Osteoblast (primary cell): ENCODE results near the gene PNPO. TPM values are rescaled to one million over a fixed set of nuclear protein-coding genes. Genes with fewer than 3 reads are reported as not detected.

ENCODE experiments used
- DNase-seq: peaks from one replicate; pipeline ENCODE4 v3.0.0; 2011; ENCODE audit warnings: low spot score, mixed read lengths; ENCODE audit not compliant: insufficient read length; ENCODE audit errors: missing footprints
- H2AFZ ChIP-seq: 2 replicates; pipeline ENCODE4 v1.6.0; 2011; ENCODE audit warnings: mild to moderate bottlenecking, low read length
- H3K27ac ChIP-seq: 2 replicates; pipeline ENCODE4 v1.5.1; 2011; ENCODE audit warnings: mild to moderate bottlenecking, low read depth, low read length, moderate library complexity
- H3K27me3 ChIP-seq: 2 replicates; pipeline ENCODE4 v1.6.0; 2012; ENCODE audit warnings: mild to moderate bottlenecking, control low read depth, inconsistent platforms, low read length, moderate library complexity; ENCODE audit not compliant: insufficient read depth
- H3K36me3 ChIP-seq: 2 replicates; pipeline ENCODE4 v1.5.1; 2011; ENCODE audit warnings: mild to moderate bottlenecking, low read length, control low read depth, moderate library complexity; ENCODE audit not compliant: insufficient read depth
- H3K4me1 ChIP-seq: 2 replicates; pipeline ENCODE4 v1.5.1; 2011; ENCODE audit warnings: mild to moderate bottlenecking, low read length, control low read depth, moderate library complexity; ENCODE audit not compliant: insufficient read depth
- H3K4me2 ChIP-seq: 2 replicates; pipeline ENCODE4 v1.6.0; 2011; ENCODE audit warnings: mild to moderate bottlenecking, low read length; ENCODE audit not compliant: insufficient read depth
- H3K4me3 ChIP-seq: fragments of 200-600 bp; sonication (generic); 3 replicates; pipeline ENCODE4 v1.5.1; 2012; ENCODE audit warnings: mild to moderate bottlenecking, low read length, inconsistent platforms; ENCODE audit not compliant: insufficient read depth
- H3K79me2 ChIP-seq: 2 replicates; pipeline ENCODE4 v1.6.0; 2012; ENCODE audit warnings: mild to moderate bottlenecking, low read length, control low read depth, inconsistent platforms; ENCODE audit not compliant: insufficient read depth
- H3K9me3 ChIP-seq: 2 replicates; pipeline ENCODE4 v1.5.1; 2011; ENCODE audit warnings: low read depth, low read length, control low read depth
- H4K20me1 ChIP-seq: 2 replicates; pipeline ENCODE4 v1.6.0; 2012; ENCODE audit warnings: mild to moderate bottlenecking, low read length, control low read depth; ENCODE audit not compliant: insufficient read depth
- total RNA-seq: library from RNA; depleted of rRNA; stranded (reverse); fragments of >200 nt; gene quantifications from 2 replicates; pipeline ENCODE4 v1.2.3, GENCODE V29; 2012
- TF ChIP-seq, protein P1 (sequence below): IDR thresholded peaks from 2 replicates; pipeline ENCODE4 v1.5.1; 2011; ENCODE audit warnings: mild to moderate bottlenecking, low read depth, low read length, moderate library complexity; ENCODE audit errors: extremely low read depth

PNPO gene
- total RNA-seq, 1 donor, result 31.5 TPM

DNA sequence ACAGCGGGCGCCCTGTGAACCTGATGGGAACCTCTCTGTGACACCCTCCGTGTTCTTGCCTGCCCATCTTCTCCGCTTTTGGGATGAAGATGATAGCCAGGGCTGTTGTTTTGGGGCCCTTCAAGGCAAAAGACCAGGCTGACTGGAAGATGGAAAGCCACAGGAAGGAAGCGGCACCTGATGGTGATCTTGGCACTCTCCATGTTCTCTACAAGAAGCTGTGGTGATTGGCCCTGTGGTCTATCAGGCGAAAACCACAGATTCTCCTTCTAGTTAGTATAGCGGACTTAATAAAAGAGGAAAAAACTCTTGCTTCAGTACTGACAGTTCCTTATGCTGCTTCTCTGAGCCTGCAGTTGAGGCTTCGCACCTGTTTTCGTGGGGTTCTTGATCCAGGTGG is 40.1 kb downstream of the PNPO start:
- TF ChIP-seq, protein P1, sequence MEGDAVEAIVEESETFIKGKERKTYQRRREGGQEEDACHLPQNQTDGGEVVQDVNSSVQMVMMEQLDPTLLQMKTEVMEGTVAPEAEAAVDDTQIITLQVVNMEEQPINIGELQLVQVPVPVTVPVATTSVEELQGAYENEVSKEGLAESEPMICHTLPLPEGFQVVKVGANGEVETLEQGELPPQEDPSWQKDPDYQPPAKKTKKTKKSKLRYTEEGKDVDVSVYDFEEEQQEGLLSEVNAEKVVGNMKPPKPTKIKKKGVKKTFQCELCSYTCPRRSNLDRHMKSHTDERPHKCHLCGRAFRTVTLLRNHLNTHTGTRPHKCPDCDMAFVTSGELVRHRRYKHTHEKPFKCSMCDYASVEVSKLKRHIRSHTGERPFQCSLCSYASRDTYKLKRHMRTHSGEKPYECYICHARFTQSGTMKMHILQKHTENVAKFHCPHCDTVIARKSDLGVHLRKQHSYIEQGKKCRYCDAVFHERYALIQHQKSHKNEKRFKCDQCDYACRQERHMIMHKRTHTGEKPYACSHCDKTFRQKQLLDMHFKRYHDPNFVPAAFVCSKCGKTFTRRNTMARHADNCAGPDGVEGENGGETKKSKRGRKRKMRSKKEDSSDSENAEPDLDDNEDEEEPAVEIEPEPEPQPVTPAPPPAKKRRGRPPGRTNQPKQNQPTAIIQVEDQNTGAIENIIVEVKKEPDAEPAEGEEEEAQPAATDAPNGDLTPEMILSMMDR, result no peak
- H3K4me1 ChIP-seq, result no peaks in the 10 kb centered on the region
- peak; percentile 15 for DNase-seq
- no peak overlapping the region for H3K4me3 ChIP-seq
- H2AFZ ChIP-seq, result no peak overlapping the region
- no peak overlapping the region for H3K27ac ChIP-seq
- H3K27me3 ChIP-seq, result no peaks in the 10 kb centered on the region
- no peaks in the 10 kb centered on the region for H3K79me2 ChIP-seq
- no peaks in the 10 kb centered on the region for H3K9me3 ChIP-seq
- no peak overlapping the region for H3K4me2 ChIP-seq
- H3K36me3 ChIP-seq, result peaks cover 49% of the 10 kb centered on the region
- no peaks in the 10 kb centered on the region for H4K20me1 ChIP-seq

DNA sequence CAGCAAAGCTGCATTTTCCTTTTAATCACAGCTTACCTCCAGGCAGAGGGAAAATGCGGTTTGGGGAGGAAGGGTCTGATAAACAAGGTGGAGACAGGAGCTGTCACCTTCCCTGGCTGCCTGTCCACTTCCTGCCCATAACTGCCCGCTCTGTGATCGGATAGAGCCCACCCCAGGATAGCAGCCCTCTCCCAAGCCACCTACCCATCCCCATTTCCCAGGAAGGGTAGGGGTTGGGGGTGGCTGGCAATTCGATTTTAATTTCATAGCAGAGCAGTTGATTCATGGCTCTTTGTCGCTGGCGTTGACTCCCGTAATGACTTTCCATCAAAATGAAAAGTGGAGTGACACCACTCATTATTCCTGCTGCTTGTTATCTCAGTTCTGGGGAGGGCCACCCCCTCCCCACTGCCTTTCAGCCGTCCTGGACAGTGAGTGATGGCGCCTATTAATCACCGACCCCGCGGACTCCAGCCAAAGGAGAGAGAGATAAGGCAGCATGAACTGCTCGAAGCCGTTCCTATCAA is 40.8 kb downstream of the PNPO start:
- H3K4me3 ChIP-seq, result no peak overlapping the region
- no peaks in the 10 kb centered on the region for H3K79me2 ChIP-seq
- no peaks in the 10 kb centered on the region for H3K27me3 ChIP-seq
- no peaks in the 10 kb centered on the region for H3K4me1 ChIP-seq
- no peak overlapping the region for H3K27ac ChIP-seq
- no peak overlapping the region for H3K4me2 ChIP-seq
- no peak for DNase-seq
- H3K9me3 ChIP-seq, result no peaks in the 10 kb centered on the region
- peaks cover 44% of the 10 kb centered on the region for H3K36me3 ChIP-seq
- TF ChIP-seq, protein P1, result no peak
- no peak overlapping the region for H2AFZ ChIP-seq
- no peaks in the 10 kb centered on the region for H4K20me1 ChIP-seq

DNA sequence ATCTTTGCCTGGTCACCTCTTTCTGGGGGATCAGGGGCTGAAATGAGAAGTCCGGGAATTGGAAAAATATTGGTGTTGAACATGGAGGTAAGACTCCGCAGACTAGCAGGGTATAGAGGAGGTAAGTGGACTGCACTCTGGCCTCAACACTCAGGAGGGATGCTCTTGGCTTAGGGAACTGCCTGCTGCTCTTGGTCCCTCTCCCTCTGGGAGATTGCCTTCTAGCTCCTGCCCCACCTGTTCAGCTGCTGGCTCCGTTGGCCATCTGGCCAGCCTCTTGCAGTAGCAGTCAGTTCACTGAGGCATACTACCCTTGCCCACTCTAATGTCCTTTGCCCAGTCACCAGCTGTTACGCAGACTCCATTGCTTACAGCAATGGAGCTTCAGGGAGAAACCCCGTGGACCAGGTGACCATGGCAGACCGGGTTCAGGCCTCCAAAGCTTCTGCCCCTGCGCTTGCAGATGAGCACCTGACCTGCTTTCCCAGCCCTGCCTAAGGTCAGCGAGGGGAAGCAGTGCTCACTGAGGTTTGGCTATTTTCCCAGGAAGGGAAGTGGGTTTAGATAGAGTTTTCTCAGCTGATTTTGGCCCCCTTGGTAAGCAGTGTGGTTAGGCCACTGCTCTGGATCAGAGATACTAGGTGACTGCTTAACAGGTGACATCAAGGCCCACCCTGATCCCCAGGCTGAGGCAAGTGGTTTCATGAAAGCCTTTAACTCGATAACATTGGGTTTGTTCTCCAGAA is 41.4 kb downstream of the PNPO start:
- H4K20me1 ChIP-seq, result no peaks in the 10 kb centered on the region
- H2AFZ ChIP-seq, result no peak overlapping the region
- H3K4me3 ChIP-seq, result no peak overlapping the region
- no peaks in the 10 kb centered on the region for H3K79me2 ChIP-seq
- H3K27me3 ChIP-seq, result no peaks in the 10 kb centered on the region
- peaks cover 39% of the 10 kb centered on the region for H3K36me3 ChIP-seq
- peaks cover 3% of the 10 kb centered on the region for H3K4me1 ChIP-seq
- no peak overlapping the region for H3K27ac ChIP-seq
- H3K4me2 ChIP-seq, result no peak overlapping the region
- H3K9me3 ChIP-seq, result no peaks in the 10 kb centered on the region
- TF ChIP-seq, protein P1, result no peak
- DNase-seq, result peak; percentile 65

DNA sequence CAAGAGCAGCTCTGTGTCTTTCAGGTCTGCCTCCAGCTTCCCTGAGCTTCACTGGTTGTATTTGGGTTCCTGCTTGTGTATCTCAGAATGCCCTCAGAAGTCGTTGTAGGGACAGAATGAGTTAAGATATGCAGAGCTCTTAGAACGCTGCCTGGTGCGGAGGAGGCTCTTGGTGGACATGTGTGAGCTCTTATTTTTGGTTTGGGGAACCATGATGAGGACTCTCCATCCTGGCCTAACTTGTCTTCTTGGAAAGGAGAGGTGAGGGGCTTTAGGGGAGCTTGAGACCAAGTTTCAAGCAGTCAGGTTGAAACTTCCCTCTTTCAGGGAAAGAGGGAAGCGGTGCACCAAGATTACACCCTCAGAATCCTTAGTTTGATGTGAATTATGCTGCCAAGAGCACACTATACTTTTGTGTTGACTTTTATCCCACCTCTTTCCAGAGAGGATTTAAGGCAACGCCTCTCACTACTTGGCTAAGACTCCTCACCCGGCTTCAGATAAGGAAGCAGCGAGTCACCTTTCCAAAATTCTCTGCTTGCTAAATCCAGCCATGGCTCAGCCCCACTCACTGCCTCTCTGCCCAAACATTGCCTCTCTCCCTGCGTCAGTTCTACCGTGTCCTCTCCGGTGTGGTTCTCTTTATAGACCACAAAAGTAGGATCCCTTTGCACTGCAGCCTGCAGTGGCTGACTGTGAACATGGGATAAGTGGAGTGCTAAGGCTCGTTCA is 42.3 kb downstream of the PNPO start:
- DNase-seq, result peak; percentile 80
- Histone ChIP-seq H2AFZ (no peak overlapping the region), H3K4me1 (peaks cover 3% of the 10 kb centered on the region), H3K4me3 (no peak overlapping the region), H3K79me2 (no peaks in the 10 kb centered on the region), H4K20me1 (no peaks in the 10 kb centered on the region), H3K9me3 (no peaks in the 10 kb centered on the region), H3K27ac (no peak overlapping the region), H3K36me3 (peaks cover 36% of the 10 kb centered on the region), H3K27me3 (no peaks in the 10 kb centered on the region), H3K4me2 (no peak overlapping the region)
- TF ChIP-seq, protein P1, result no peak
